ENCODE data around the gene TMEM94. TPM values are rescaled to one million over a fixed set of nuclear protein-coding genes. Genes with fewer than 3 reads are reported as not detected.

The TMEM94 gene
- total and polyA plus RNA-seq, 9 of the 15 experiments (the other 6 are each of a cell fraction or from before 2014, with no cell fraction given): 0.35 to 48.1 (median 14.4) TPM

GRCh38 chr17:75487351-75488070 is 31.1 kb downstream of the TMEM94 start (continued):
- TF ChIP-seq UBTF (IDR thresholded peaks at IDR 0.05; ENCODE audit: borderline replicate concordance in 1 of 2, low read depth in 2 of 2, low read length in 2 of 2) (0 out of 4 replicates have a peak, but pooled peaks of 1 of the 2 experiments have one; percentile 37), PRPF4 (IDR thresholded peaks at IDR 0.05; ENCODE audit: insufficient read depth, low read depth, low read length, poor library complexity, severe bottlenecking) (no peak), DNMT1 (IDR thresholded peaks at IDR 0.05) (no peak), HDAC2 (IDR thresholded peaks at IDR 0.05) (no peak), ZNF239 (CRISPR knock-in tag; IDR thresholded peaks at IDR 0.05) (no peak), TAF9B (IDR thresholded peaks at IDR 0.05; ENCODE audit: partially characterized antibody) (no peak), RHOXF2B (CRISPR knock-in tag; conservative IDR thresholded peaks at IDR 0.05) (no peak), ZNF431 (CRISPR knock-in tag; IDR thresholded peaks at IDR 0.05) (no peak), PHF21A (IDR thresholded peaks at IDR 0.05; ENCODE audit: borderline replicate concordance, low read depth) (no peak), CLOCK (CRISPR knock-in tag; IDR thresholded peaks at IDR 0.05; ENCODE audit: borderline replicate concordance) (no peak), GTF3C2 (IDR thresholded peaks at IDR 0.05; ENCODE audit: borderline replicate concordance, extremely low read depth, insufficient read length) (no peak), ZNF717 (CRISPR knock-in tag; IDR thresholded peaks at IDR 0.05) (no peak), RBM39 (optimal IDR thresholded peaks at IDR 0.05; ENCODE audit: low read depth, low read length) (no peak), ELF4 (CRISPR knock-in tag; IDR thresholded peaks at IDR 0.05) (0 out of 2 replicates have a peak, but pooled peaks have one; percentile 11), MTA3 (IDR thresholded peaks at IDR 0.05; ENCODE audit: borderline replicate concordance) (no peak), CBX1 (IDR thresholded peaks at IDR 0.05; ENCODE audit: low read depth) (no peak), DLX4 (CRISPR knock-in tag; IDR thresholded peaks at IDR 0.05) (no peak)
